HPDE6-E6E7 (cell line): Measurements from ENCODE around the gene SSRP1.
"Not testable (repeated sequence)": the region's sequence is repeated elsewhere in the genome, so short reads cannot be mapped to it uniquely, and the experiment has no call there.

ENCODE experiments used
- DNase-seq: peaks from one replicate; pipeline ENCODE4 v3.0.0; 2011; ENCODE audit warnings: missing footprints; ENCODE audit errors: extremely low spot score

The SSRP1 gene

DNA sequence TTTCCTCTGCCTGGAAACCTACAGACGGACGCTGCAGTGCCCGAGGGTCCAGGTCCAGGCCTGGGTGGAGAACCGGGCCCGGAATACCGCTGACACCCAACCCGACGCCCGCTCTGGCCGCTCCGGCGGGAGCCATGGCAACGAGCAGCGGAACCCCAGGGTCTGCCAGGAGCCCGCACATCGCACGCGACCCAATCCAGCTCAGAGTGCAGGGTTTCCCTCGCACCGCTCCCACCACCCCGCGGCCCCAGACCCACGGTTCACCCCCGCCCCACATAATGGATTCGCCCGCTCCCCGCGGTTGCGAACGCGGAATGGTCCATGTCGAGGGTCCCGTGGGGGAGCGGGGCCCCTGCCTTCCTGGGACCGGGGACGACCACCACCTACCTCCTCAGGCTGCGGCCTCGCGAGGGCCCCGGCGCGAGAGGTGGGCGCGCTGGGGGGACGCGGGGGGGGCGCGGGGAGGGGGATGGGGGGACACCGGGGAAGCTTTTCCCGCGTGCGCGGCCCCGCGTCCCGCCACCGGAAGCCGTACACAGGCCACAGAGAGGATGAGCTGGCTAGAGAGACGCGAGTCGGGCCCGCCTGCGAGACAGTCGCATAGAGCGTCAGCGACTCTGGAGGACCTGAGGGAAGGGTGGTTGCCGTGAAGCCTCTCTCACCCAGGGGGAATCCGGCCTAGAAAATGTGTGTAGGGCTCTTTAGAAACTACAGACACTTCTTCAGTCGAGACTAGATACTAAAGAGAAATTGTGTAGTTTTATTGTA, at the start of gene SSRP1:
TSS of gene SSRP1 (minus strand) at position 550 of the 768 bp plus-strand sequence. CDS start 771 bp downstream, outside the sequence.
- peak; percentile 94 for DNase-seq

DNA sequence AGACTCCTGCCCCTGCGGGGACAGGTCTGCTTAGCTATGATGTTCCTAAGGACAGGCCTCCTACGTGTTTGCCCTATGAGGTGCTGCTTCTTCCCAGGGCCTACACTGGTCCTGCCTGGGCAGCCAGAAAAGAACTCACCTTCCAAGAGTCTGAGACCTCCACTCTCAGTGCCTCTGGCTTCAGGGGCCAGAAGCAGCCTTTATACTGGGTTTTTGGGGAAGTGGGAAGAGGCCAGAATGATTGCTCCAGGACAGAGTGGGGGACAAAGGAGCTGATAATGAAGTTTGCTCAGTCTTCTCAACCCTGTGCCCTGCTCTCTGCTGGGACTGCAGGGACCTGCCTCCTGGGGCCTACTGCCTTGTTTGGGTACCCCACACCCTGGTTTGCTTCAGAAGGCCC, 45.3 kb upstream of the SSRP1 start, which contains the start of gene PRG3:
TSS of gene PRG3 (minus strand) at position 176 of the 400 bp plus-strand sequence. CDS start 442 bp downstream, outside the sequence.
- DNase-seq, result no peak

GRCh38 chr11:57379732-57380131, 44.0 kb upstream of the SSRP1 start:
- peak; percentile 21 for DNase-seq

GRCh38 chr11:57378186-57378585, 42.5 kb upstream of the SSRP1 start:
- DNase-seq, result no peak

DNA sequence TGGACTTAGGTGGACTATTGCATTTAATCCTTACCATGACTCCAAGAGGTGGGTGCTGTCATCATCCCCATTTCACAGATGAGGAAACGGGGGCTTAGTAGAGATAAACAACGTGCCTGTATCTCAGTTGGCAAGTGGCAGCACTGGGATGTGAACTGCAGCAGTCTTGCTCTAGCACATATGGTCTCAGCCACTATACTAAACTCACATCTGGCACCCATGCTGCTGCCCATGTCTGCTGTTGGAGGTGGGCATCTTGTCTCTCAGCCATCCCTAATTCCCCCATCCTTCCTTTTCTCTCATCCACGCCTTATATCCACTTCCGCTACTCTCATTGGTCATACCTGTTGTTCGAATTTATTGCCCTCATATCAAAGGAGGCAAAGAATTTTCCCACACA, 41.4 kb upstream of the SSRP1 start:
- DNase-seq, result no peak

DNA sequence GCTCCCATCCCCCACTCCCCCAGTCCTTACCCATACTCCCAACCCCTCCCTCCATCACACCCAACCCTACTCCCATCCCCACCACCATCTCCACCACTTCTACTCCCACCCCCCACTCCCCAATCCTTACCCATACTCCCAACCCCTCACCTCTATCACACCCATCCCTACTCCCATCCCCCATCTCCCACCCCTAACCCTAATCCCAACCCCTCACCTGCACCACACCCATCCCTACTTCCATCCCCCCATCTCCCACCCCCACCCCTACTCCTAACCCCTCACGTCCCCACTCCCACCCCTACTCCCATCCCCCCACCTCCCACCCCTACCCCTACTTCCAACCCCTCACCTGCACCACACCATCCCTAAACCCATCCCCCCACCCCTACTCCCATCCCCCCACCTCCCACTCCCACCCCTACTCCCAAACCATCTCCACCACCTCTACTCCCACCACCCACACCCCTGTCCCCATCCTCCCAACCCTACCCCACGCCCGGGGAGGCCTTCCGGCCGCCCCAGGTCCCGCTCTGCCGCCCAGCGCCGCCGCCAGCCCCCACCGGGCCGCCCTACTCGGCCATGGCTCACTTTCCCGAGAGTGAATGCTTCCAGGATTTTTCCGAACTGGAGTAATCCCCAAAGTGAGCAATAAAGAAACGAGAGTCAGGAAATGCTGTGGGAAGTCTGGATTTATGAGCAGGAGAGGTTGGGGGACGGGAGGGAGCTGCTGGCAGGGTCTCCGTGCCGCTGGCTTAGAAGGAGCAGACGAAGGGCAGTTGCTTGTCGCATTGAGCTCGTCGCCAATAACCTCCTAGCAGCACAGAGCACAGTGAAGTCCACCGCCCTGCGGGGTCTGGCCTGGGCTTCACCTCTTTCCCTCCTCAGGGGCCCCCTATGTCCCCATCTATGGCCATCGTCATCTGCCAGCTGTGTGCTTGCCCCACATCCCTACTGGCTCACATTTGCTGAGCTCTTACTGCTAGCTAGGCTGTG, 40.7 kb upstream of the SSRP1 start:
- DNase-seq, result no peak

DNA sequence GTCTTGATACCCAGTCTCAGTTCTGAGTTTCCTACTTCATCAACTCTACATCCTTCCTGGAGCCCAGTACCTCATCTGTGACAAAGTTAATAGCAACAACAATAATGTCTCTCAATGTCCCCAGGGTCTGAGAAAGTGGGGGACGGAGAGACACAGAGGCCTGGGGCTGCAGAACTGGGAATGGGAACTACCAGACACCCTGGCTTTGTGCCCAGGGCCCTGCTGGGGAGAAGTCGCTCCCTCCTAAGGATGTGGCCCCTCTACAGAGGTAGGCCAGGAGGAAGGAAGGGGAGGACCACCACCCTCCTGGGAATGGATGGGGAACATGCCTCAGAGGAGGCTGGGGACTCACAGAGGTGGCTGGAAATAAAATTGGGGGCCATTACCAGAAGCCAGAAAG, 39.8 kb upstream of the SSRP1 start:
- DNase-seq, result no peak

DNA sequence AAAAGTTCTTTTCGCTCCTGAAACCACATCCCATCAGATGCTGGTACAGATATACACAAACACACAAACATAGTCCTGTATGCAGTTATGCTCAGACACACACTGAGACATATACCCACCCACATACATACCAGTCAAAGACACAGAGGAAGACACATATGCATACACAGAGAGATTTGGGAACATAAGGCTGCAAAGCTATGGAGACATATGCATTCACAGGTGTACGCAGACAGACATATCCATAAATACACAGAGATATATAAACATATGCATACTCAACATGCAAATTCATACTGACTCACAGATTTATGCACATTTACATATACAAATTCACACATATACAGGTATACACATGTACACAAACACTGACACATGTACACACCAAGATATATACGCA, 39.3 kb upstream of the SSRP1 start:
- DNase-seq, result no peak

- no peak for DNase-seq
Measured at GRCh38 chr11:57373146-57373545, 37.5 kb upstream of the SSRP1 start.

DNA sequence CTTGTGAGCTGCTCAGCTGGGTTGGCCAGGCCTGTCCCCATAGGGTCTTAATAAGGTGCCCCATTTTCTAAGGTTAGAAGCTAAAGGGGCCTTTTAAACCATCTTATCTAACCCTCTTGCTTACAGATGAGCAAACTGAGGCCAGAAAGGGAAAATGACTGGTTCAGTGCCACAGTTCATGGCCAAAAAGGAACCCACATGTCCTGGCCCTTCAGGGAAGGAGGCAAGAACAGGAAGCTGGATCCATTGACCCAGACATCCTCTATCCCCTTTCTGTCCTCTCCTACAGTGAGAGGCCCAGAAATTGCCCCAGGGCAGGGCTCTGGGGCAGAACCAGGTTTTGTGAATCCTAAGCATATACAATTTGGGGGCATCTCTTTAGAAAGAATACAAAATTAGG, 35.2 kb upstream of the SSRP1 start:
- no peak for DNase-seq

DNA sequence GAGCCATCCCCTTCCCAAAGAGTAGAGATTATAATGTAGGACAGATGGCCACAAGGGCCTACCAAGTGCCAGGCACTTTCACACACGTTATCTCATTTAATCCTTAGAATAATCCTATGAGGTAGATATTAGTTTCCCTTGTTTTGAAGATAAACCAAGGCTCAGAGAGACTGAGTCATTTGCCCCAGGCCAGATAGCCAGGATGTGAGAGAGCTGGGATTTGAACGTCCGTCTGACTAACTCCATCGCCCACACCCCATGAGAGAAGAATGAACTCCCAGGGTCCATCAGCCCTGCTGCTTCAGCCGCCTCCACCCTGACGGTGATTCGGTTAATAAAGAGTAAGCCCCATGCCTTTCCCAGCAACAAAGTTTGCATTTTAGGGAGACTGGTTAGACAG, 34.6 kb upstream of the SSRP1 start:
- peak; percentile 60 for DNase-seq

- DNase-seq, result no peak
Measured at GRCh38 chr11:57368845-57369232, 33.1 kb upstream of the SSRP1 start.

- DNase-seq, result peak; percentile 25
Measured at GRCh38 chr11:57368106-57368844, 32.6 kb upstream of the SSRP1 start.

DNA sequence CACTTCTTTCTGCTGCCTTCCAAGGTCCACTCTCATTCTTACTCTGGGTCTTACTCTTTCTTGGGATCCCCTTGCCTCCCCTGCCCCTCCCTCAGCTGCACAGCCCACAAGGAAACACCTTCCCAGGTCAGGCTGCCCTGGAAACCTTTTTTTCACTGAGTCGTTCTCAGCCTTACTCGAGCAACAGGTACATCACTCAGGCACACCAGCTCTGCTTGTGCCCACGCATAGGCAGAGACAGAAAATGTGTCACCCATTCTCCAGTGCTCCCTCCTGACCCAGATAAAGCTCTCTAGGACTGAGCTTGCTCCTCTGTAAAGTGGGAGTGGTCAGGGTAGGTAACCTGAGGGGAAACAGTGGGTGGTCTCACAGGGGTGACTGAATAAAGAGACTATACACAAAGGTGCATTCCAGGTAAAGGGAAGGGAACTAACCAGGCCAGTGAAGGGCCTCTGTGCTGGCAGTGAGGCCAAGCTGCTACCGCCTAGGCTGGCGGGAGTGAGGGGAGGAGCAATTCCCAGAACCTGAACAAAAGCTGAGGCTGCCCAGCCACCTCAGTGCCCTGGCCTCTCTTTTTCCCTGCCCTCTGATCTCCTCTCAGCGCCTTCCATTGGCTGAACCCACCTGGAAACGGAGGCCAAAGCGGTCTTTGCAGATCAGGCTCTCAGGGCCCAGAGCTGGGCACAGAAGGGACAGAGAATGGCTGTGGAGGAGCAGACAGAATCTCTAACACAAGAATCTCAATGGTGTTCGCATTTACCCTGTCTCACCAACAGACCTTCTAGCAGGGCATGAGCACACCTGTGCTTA, 29.4 kb upstream of the SSRP1 start:
- DNase-seq, result no peak

- DNase-seq, result no peak
Measured at GRCh38 chr11:57363131-57364080, 27.7 kb upstream of the SSRP1 start.

DNA sequence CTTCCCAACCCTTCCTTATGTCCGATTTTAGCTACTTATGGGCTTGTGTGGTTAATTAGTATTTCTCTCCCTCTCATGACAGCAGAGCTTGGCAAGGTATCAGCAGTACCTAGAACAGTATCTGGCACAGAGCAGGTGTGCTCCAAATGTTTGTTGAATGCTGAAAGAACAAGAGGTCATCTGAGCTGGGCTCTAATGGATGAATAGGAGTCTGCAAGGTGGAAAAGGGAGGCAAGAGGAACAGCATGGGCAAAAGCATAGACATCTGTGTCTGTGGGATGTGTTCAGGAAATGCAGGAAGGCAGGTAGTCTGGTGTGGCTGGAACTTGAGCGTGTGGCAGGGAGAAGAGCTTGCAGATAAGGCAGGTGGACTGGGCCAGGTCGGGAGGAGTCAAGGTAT, 26.2 kb upstream of the SSRP1 start:
- DNase-seq, result no peak

DNA sequence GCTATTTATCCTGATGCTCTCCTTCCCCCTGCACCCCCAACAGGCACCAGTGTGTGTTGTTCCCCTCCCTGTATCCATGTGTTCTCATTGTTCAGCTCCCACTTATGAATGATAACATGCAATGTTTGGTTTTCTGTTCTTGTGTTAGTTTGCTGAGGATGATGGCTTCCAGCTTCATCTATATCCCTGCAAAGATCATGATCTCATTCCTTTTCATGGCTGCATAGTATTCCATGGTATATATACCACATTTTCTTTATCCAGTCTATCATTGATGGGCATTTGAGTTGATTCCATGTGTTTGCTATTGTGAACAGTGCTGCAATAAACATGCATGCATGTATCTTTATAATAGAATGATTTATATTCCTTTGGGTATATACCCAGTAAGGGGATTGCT, 25.7 kb upstream of the SSRP1 start:
- not testable (repeated sequence) for DNase-seq

DNA sequence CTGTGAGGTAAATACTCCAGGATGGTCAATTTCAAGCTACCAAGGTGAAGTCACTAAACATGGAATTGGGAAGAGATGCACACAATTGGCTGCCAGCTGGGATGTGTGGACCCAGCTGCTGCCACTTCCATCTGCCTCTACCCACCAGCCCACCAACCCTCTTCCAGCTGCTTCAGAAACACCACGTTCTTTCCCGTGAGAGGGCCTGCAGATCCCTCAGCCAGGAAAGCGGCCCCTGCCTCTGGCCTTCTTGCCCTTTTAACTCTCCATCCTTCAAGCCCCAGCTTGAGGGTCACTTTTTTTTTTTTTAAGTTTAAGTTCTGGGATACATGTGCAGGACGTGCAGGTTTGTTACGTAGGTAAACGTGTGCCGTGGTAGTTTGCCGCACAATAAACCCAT, 25.3 kb upstream of the SSRP1 start:
- DNase-seq, result no peak

DNA sequence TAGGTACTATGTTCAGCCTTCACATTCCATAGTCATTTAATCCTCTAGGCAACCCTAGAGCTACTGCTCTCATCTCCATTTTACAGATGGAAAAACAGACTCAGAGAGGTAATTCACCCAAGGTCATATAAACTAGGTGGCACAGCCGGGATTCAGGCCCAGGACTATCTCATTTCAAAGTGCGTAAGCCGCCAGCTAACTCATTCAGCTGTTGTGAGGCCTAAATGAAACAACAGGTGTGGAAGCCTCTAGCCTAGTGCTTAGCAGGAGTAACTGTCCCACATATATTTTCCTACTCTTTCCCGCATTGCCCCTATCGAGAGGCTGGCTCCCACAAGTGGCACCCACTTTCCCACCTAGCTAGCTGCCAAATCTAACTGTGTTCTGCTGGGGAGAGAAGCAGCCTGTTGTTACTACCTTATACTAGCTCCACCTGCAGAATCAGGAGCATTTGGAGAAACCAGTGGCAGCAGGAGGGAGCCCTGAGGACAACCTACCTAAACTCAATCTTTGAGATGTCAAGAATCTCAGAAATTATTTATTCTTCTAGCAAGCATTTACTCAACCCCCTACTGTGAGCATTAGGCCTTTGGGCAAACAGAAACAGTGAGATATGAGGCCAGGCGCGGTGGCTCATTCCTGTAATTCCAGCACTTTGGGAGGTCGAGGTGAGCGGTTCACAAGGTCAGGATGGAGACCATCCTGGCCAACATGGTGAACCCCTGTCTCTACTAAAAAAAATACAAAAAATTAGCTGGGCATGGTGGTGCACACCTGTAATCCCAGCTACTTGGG, 24.4 kb upstream of the SSRP1 start:
- DNase-seq, result no peak
